Small intestine (tissue), 7 donors: Measurements from ENCODE around the gene RALGPS2. TPM values are rescaled to one million over a fixed set of nuclear protein-coding genes. Genes with fewer than 3 reads are reported as not detected.

Experiments used
- DNase-seq, 2 donors: peaks; one replicate each; pipeline versions ENCODE4 v3.0.0 to v3.0.0-alpha.2; 2013
- FAIRE-seq: peaks from 2 replicates; lab custom pipeline; 2012; peaks lifted over from hg19 to GRCh38; lab: Jason Lieb, UNC
- H3K27ac ChIP-seq, 3 donors: one replicate each; pipeline ENCODE4 v1.5.1; 2013; ENCODE audit warnings: low read length in 2 of 3, mild to moderate bottlenecking in 2 of 3, control low read depth in 1 of 3, inconsistent platforms in 1 of 3, low read depth in 1 of 3, moderate library complexity in 1 of 3
- H3K27me3 ChIP-seq, 3 donors: one replicate each; pipeline ENCODE4 v1.6.1; 2013; ENCODE audit warnings: low read length in 3 of 3, inconsistent platforms in 1 of 3; ENCODE audit not compliant: control insufficient read depth in 3 of 3, insufficient read depth in 3 of 3
- H3K36me3 ChIP-seq, 3 donors: one replicate each; pipeline ENCODE4 v1.6.1; 2013; ENCODE audit warnings: low read length in 3 of 3, inconsistent platforms in 1 of 3, low read depth in 1 of 3, mild to moderate bottlenecking in 1 of 3, moderate library complexity in 1 of 3; ENCODE audit not compliant: control insufficient read depth in 3 of 3, insufficient read depth in 2 of 3
- H3K4me1 ChIP-seq, 3 donors: one replicate each; pipeline ENCODE4 v1.6.1; 2013; ENCODE audit warnings: low read length in 2 of 3, inconsistent platforms in 1 of 3, low read depth in 1 of 3, mild to moderate bottlenecking in 1 of 3, moderate library complexity in 1 of 3; ENCODE audit not compliant: control insufficient read depth in 3 of 3, insufficient read depth in 2 of 3
- H3K4me3 ChIP-seq, 3 donors: one replicate each; pipeline ENCODE4 v1.5.1; 2013; ENCODE audit warnings: low read length in 3 of 3, control low read depth in 1 of 3, inconsistent platforms in 1 of 3, low read depth in 1 of 3, mild to moderate bottlenecking in 1 of 3, moderate library complexity in 1 of 3
- H3K9me3 ChIP-seq, 2 donors: one replicate each; pipeline ENCODE4 v1.6.1; 2013; ENCODE audit warnings: low read depth in 1 of 2, low read length in 1 of 2; ENCODE audit not compliant: control insufficient read depth in 2 of 2, insufficient read depth in 1 of 2
- WGBS, 3 donors: extraction: QIAGEN DNeasy Blood & Tissue Kit; methylation state at CpG; one replicate each; pipeline ENCODE4 v1.1.7; 2013; 5-methylcytosine and 5-hydroxymethylcytosine counted together
- polyA plus RNA-seq, 4 donors: library from polyadenylated mRNA; stranded (reverse) in 3 of 4; unstranded in 1 of 4; fragments of 200-250 nt in 3 of 4; fragments of 120-200 nt in 1 of 4; gene quantifications; one replicate each; pipeline versions ENCODE4 v1.2.1 to v1.2.3, GENCODE V29; 2013
- donor health status: healthy with polysubstance abuse.
- donor health status: control.
- donor health status: control.
- donor health status: Bipolar disorder and iron deficiency.
- donor health status: healthy.

RALGPS2 gene
- polyA plus RNA-seq, 4 donors, result 5.2 to 27.1 (median 6.8) TPM

- H3K4me1 ChIP-seq, result no peaks in the 10 kb centered on the region
- no peaks in the 10 kb centered on the region for H3K9me3 ChIP-seq
- no peak overlapping the region for H3K4me3 ChIP-seq
- no peaks in the 10 kb centered on the region for H3K36me3 ChIP-seq
- no peak overlapping the region for H3K27ac ChIP-seq
- WGBS, 3 donors, result 84 to 92% (median 90%) methylated on average over 2 of the region's 2 CpGs
- FAIRE-seq (no peak), DNase-seq (no peak)
- H3K27me3 ChIP-seq, result no peaks in the 10 kb centered on the region
Measured at GRCh38 chr1:178923512-178923911, 198.5 kb downstream of the RALGPS2 start.

GRCh38 chr1:178926046-178926445, 201.0 kb downstream of the RALGPS2 start:
- no peaks in the 10 kb centered on the region for H3K4me1 ChIP-seq
- WGBS, 3 donors, result 89 to 94% (median 90%) methylated on average over 1 of the region's 1 CpG
- DNase-seq (no peak), FAIRE-seq (no peak)
- no peaks in the 10 kb centered on the region for H3K9me3 ChIP-seq
- H3K27ac ChIP-seq, result no peak overlapping the region
- no peak overlapping the region for H3K4me3 ChIP-seq
- H3K36me3 ChIP-seq, result no peaks in the 10 kb centered on the region
- H3K27me3 ChIP-seq, result no peaks in the 10 kb centered on the region

DNA sequence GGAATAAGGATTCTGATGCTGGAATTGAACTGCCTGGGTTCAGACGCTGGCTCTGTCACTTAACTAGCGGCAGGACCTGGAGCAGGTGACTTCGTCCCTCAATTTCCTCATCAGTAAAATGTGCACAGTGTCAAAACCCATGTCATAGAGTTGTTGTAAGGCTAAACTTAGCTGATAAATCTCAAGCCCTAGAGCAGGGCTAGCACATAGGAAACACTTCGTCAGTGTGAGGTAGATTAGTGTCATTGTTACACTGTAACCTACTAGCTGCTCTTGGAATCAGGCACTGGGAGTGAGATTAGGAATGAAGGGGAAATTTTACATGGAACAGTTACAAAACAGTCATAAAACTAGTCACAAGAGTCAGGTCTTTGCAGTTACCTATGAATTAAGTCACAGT, 202.0 kb downstream of the RALGPS2 start:
- DNase-seq, result no peak
- no peaks in the 10 kb centered on the region for H3K9me3 ChIP-seq
- WGBS, 3 donors, result 91 to 95% (median 92%) methylated on average over 4 of the region's 4 CpGs
- H3K4me1 ChIP-seq, result peaks cover 0 to 4% (median 0%) of the 10 kb centered on the region in 3 donors
- no peaks in the 10 kb centered on the region for H3K36me3 ChIP-seq
- no peak overlapping the region for H3K27ac ChIP-seq
- no peak for FAIRE-seq
- H3K27me3 ChIP-seq, result no peaks in the 10 kb centered on the region
- H3K4me3 ChIP-seq, result no peak overlapping the region

DNA sequence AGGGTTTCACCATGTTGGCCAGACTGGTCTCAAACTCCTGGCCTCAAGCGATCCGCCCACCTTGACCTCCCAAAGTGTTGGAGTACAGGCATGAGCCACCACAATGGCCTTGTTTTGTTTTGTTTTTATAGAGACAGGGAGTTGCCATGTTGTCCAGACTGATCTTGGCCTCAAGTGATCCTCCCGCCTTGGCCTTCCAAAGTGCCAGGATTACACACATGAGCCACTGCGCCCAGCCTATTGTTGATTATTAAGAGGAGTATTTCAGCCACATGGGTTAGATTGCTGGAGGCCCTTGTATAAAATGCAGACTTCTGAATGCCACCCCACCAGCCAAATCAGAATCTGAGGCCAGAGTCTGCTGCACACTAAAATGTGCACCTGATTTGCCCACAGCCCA, 203.0 kb downstream of the RALGPS2 start:
- FAIRE-seq, result no peak
- H3K27ac ChIP-seq, result peak overlapping the region in 1 of 3 donors; percentile 16
- 97 to 100% (median 97%) methylated on average over 4 of the region's 4 CpGs for WGBS, 3 donors

GRCh38 chr1:178928976-178929375, 203.9 kb downstream of the RALGPS2 start:
- DNase-seq (no peak), FAIRE-seq (no peak)
- Histone ChIP-seq H3K27ac (peak overlapping the region in 1 of 3 donors; percentile 51), H3K4me3 (no peak overlapping the region), H3K9me3 (no peaks in the 10 kb centered on the region), H3K36me3 (no peaks in the 10 kb centered on the region), H3K27me3 (no peaks in the 10 kb centered on the region), H3K4me1 (peaks cover 0 to 15% (median 0%) of the 10 kb centered on the region in 3 donors)
- WGBS, 3 donors, result 73 to 89% (median 80%) methylated on average over 1 of the region's 1 CpG

More for the DNA sequence above, 203.0 kb downstream of the RALGPS2 start:
- Histone ChIP-seq H3K9me3 (no peaks in the 10 kb centered on the region), H3K27me3 (no peaks in the 10 kb centered on the region), H3K4me1 (peaks cover 0 to 13% (median 0%) of the 10 kb centered on the region in 3 donors), H3K36me3 (no peaks in the 10 kb centered on the region), H3K4me3 (no peak overlapping the region)
- no peak for DNase-seq

DNA sequence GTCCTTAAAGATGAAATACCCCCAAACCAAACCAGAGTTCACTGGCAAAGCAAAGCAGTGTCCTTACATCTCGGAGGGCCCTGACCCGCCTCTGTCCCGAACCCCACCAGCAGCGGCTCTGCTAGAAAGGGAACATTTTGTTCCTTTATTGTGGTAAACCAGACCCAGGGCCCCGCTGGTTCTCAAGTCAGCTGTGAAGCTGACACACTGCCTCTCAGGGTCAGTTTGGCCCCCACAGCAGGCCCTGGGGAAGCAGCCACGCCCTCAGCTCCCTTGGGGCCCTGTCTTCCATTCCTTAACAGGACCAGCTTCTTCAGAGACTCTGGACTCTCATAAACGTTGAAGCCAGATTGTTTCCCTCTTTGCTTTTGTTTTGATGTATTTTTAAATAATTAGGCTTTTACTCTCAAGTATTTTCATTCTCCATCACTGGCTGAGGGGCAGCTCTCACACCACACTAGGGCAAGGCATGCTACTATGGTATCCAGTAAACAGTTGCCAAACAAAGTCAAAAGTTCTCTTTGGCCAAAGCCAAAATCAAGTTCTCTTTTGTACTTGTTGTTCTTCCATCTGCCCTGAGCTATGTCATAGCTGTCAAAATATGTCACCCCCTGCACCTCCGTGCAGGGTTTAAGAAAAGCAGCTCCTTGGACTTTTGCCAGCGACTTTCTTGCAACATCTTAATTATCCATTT, 207.0 kb downstream of the RALGPS2 start:
- Histone ChIP-seq H3K36me3 (no peaks in the 10 kb centered on the region), H3K9me3 (no peaks in the 10 kb centered on the region), H3K4me1 (peaks cover 0 to 15% (median 0%) of the 10 kb centered on the region in 3 donors), H3K4me3 (no peak overlapping the region), H3K27ac (peak overlapping the region in 2 of 3 donors; percentile 59 to 87), H3K27me3 (no peaks in the 10 kb centered on the region)
- DNase-seq (peak; percentile 10 to 78), FAIRE-seq (no peak)
- WGBS, 3 donors, result 39 to 62% (median 61%) methylated on average over 9 of the region's 9 CpGs

DNA sequence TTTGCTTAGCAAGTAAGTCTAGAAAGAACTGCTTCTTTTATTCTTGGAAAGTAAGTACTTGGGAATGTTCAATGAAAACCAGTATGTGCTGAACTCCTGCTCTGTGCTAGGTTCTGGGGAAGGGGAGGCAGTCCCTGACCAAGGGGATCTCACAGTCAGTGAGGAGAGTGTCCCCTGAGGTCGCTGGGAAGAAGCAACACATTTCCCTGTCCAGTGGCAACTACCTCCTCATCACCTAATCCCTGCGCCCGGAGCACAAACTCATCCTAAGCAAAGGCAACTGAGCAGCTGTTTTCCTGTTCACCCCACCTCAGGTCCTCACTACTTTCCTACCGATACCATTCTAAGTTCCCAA, 207.5 kb downstream of the RALGPS2 start:
- no peak for DNase-seq
- FAIRE-seq, result no peak
- Histone ChIP-seq H3K36me3 (no peaks in the 10 kb centered on the region), H3K9me3 (no peaks in the 10 kb centered on the region), H3K27ac (peak overlapping the region in 2 of 3 donors; percentile 59 to 87), H3K27me3 (no peaks in the 10 kb centered on the region), H3K4me3 (no peak overlapping the region), H3K4me1 (peaks cover 0 to 15% (median 0%) of the 10 kb centered on the region in 3 donors)
- WGBS, 3 donors, result 61 to 94% (median 80%) methylated on average over 4 of the region's 4 CpGs

DNA sequence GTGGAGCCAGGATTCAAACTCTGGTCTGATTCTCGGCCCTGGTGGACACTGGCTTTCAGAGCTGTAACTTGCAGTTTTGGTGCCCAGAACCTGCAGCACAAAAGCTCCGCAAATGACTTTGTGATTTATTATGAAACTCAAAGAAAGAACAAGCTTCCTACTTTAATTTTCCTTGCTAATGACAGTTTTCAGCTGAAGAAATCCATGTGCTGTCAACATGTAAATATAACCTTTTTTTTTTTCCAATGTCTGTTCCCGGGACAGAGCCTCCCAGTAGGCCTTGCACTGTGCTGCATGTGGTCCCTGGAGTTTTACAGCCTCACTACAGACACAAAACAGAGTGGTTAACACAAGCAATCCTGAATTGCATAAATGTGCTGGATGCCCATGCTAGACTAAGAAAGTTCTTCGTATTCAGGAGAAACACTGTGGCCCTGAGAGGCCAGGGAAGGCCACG, 208.1 kb downstream of the RALGPS2 start:
- no peak overlapping the region for H3K4me3 ChIP-seq
- peak overlapping the region in 2 of 3 donors; percentile 59 to 78 for H3K27ac ChIP-seq
- H3K9me3 ChIP-seq, result no peaks in the 10 kb centered on the region
- FAIRE-seq, result no peak
- peaks cover 0 to 2% (median 0%) of the 10 kb centered on the region in 3 donors for H3K27me3 ChIP-seq
- no peak for DNase-seq
- H3K4me1 ChIP-seq, result peaks cover 0 to 16% (median 0%) of the 10 kb centered on the region in 3 donors
- 59 to 83% (median 77%) methylated on average over 5 of the region's 5 CpGs for WGBS, 3 donors
- no peaks in the 10 kb centered on the region for H3K36me3 ChIP-seq
